PC-3 (cell line): ENCODE data around the gene OR6X1. TPM values are rescaled to one million over a fixed set of nuclear protein-coding genes. Genes with fewer than 3 reads are reported as not detected.

Experiments
- ATAC-seq: fragments of 200-7000 bp; cut with Tn5 transposase; 2 replicates; pipeline ENCODE4 v1.9.1; 2020; ENCODE audit warnings: mild to moderate bottlenecking, moderate library complexity
- BruUV-seq: library from RNA; stranded (reverse); fragments of 400-500 nt; replicated peaks from 2 replicates; lab custom pipeline; 2021; lab: Mats Ljungman, UMichigan
- CTCF ChIA-PET: fragments of 300-600 bp; sonication (Branson Sonifier 250); formaldehyde crosslinking; loops from one replicate; lab custom pipeline; 2022; ENCODE audit warnings: antibody characterized with exemption; lab: Charles Lee
- POLR2A ChIA-PET: fragments of 300-600 bp; sonication (Branson Sonifier 250); formaldehyde crosslinking; loops from one replicate; lab custom pipeline; 2022; ENCODE audit warnings: antibody characterized with exemption; ENCODE audit not compliant: unreplicated experiment; lab: Charles Lee
- DNase-seq: peaks from one replicate; pipeline ENCODE4 v3.0.0-alpha.2; 2015
- H2AFZ ChIP-seq: fragments of 300-600 bp; sonication (generic); 2 replicates; pipeline ENCODE4 v1.6.0; 2016; ENCODE audit warnings: antibody characterized with exemption, low read length
- H3F3A ChIP-seq: fragments of 300-600 bp; sonication (generic); one replicate; pipeline ENCODE4 v1.6.0; 2017; ENCODE audit warnings: antibody characterized with exemption, low read length, control low read depth, mild to moderate bottlenecking; ENCODE audit not compliant: unreplicated experiment
- H3K27ac ChIP-seq: fragments of 300-600 bp; sonication (generic); 2 replicates; pipeline ENCODE4 v1.5.1; 2016; ENCODE audit warnings: mild to moderate bottlenecking, low read length
- H3K27me3 ChIP-seq: fragments of 300-600 bp; sonication (generic); 2 replicates; pipeline ENCODE4 v1.6.1; 2016; ENCODE audit warnings: low read length, mixed read lengths
- H3K36me3 ChIP-seq: fragments of 300-600 bp; sonication (generic); 2 replicates; pipeline ENCODE4 v1.6.1; 2016; ENCODE audit warnings: low read depth, mixed run types, low read length, mixed read lengths
- H3K4me1 ChIP-seq: fragments of 300-600 bp; sonication (generic); 2 replicates; pipeline ENCODE4 v1.5.1; 2016; ENCODE audit warnings: low read length; ENCODE audit not compliant: insufficient read depth
- H3K4me2 ChIP-seq: fragments of 300-600 bp; sonication (generic); 2 replicates; pipeline ENCODE4 v1.6.0; 2016; ENCODE audit warnings: low read length
- H3K4me3 ChIP-seq: fragments of 300-600 bp; sonication (generic); 2 replicates; pipeline ENCODE4 v1.5.1; 2016; ENCODE audit warnings: mild to moderate bottlenecking, low read length, mixed read lengths
- H3K79me2 ChIP-seq: fragments of 300-600 bp; sonication (generic); 2 replicates; pipeline ENCODE4 v1.6.1; 2017; ENCODE audit warnings: low read length, mixed read lengths
- H3K9ac ChIP-seq: fragments of 300-600 bp; sonication (generic); 2 replicates; pipeline ENCODE4 v1.6.0; 2016; ENCODE audit warnings: mild to moderate bottlenecking, low read length
- H3K9me2 ChIP-seq: fragments of 300-600 bp; sonication (generic); replicated peaks from 2 replicates; pipeline ENCODE4 v1.6.1; 2016; ENCODE audit warnings: mixed run types, low read length, mixed read lengths
- H3K9me3 ChIP-seq: fragments of 300-600 bp; sonication (generic); 2 replicates; pipeline ENCODE4 v1.6.1; 2016; ENCODE audit warnings: low read length, mixed read lengths
- H4K20me1 ChIP-seq: fragments of 300-600 bp; sonication (generic); 2 replicates; pipeline ENCODE4 v1.6.1; 2016; ENCODE audit warnings: low read length, mixed read lengths
- EZH2 ChIP-seq: fragments of 300-600 bp; sonication (generic); IDR thresholded peaks from one replicate; pipeline ENCODE4 v1.6.1; 2017; ENCODE audit warnings: antibody characterized with exemption, mild to moderate bottlenecking, low read length; ENCODE audit not compliant: unreplicated experiment
- EZH2phosphoT487 ChIP-seq: fragments of 300-600 bp; sonication (generic); IDR thresholded peaks from 2 replicates; pipeline ENCODE4 v1.6.1; 2018; ENCODE audit warnings: mild to moderate bottlenecking, antibody characterized with exemption, low read length, borderline replicate concordance
- intact Hi-C: fragments of 100-400 bp; cut with micrococcal nuclease; formaldehyde crosslinking; loops from 2 replicates; pipeline ENCODE4 v1.9.0; 2023
- total RNA-seq: library from RNA; depleted of rRNA; stranded (reverse); fragments of >200 nt; gene quantifications from 2 replicates; pipeline ENCODE4 v1.2.3, GENCODE V29; 2014
- TF ChIP-seq, protein P1 (sequence below): fragments of 300-600 bp; sonication (generic); conservative IDR thresholded peaks from 2 replicates; pipeline ENCODE4 v1.5.1; 2017; ENCODE audit warnings: antibody characterized with exemption, low read depth, mild to moderate bottlenecking, low read length

OR6X1 gene
- total RNA-seq, 1 experiment from 2014 or later = not detected

DNA sequence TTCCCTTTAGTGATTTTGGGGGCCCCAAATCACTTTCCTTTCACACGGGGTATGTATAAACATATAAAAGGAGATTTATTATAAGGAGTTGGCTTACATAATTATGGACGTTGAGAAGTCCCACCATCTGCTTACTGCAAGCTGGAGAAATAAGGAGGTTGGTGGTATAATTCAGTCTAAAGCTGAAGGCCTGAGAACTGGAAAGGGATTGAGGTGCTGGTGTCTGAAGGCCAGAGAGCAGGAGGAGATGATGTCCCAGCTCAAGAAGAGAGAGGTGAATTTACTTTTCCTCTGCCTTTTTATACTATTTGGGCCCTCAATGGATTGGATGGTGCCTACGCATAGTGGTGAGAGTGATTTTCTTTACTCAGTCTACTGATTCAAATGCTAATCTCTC, 11.6 kb downstream of the OR6X1 start:
- POLR2A ChIA-PET = no interaction called here
- no TSS peak for BruUV-seq

DNA sequence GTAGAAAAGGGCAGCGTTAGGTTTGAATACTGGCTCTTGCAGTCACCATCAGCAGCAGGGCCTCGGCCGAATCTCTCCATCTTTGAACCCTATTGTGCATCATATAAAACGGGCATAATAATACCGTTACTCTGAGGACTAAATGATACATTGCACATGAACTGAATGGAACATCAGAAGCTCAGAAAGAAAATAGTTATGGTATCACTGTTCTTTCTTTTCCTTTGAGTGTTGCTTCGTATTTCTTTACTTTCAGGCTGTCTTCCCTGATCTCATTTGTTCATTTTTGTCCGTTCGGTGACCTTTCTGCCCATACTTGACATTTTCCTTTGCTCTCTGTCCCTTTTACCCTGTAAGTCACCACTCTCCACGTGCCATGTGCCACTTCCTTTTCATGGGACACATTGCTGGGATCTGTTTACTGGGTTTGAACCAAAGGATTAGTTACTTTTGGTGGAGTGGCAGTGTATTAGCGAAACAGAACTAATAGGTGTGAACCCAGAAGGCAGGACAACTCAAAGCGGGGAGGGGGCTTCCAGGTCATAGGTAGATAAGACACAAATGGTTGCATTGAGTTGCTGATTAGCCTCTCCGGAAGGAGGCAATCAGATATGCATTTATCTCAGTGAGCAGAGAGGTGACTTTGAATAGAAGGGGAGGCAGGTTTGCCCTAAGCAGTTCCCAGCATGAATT, 12.1 kb downstream of the OR6X1 start:
- no peak overlapping the region for H3K27ac ChIP-seq
- peak overlapping the region; percentile 94 for H2AFZ ChIP-seq
- TF ChIP-seq EZH2 (no peak), EZH2phosphoT487 (no peak)
- TF ChIP-seq, protein P1, sequence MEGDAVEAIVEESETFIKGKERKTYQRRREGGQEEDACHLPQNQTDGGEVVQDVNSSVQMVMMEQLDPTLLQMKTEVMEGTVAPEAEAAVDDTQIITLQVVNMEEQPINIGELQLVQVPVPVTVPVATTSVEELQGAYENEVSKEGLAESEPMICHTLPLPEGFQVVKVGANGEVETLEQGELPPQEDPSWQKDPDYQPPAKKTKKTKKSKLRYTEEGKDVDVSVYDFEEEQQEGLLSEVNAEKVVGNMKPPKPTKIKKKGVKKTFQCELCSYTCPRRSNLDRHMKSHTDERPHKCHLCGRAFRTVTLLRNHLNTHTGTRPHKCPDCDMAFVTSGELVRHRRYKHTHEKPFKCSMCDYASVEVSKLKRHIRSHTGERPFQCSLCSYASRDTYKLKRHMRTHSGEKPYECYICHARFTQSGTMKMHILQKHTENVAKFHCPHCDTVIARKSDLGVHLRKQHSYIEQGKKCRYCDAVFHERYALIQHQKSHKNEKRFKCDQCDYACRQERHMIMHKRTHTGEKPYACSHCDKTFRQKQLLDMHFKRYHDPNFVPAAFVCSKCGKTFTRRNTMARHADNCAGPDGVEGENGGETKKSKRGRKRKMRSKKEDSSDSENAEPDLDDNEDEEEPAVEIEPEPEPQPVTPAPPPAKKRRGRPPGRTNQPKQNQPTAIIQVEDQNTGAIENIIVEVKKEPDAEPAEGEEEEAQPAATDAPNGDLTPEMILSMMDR = no peak
- H4K20me1 ChIP-seq = no peaks in the 10 kb centered on the region; the same call in none of the 2 replicates
- peaks cover 18% of the 10 kb centered on the region for H3K4me1 ChIP-seq
- no peaks in the 10 kb centered on the region for H3K9me2 ChIP-seq
- H3K4me3 ChIP-seq = peak overlapping the region; percentile 94
- ChIA-PET POLR2A (no interaction called here), CTCF (no interaction called here)
- H3K9me3 ChIP-seq = no peaks in the 10 kb centered on the region
- DNase-seq (no peak), ATAC-seq (peak; percentile 6; the same call in 1 of the 2 replicates)
- H3K4me2 ChIP-seq = peak overlapping the region; percentile 86
- no peaks in the 10 kb centered on the region for H3F3A ChIP-seq
- peak overlapping the region; percentile 94 for H3K9ac ChIP-seq
- BruUV-seq = TSS peak; percentile 91
- intact Hi-C loops = no loop called here
- H3K36me3 ChIP-seq = peaks cover 29% of the 10 kb centered on the region
- H3K27me3 ChIP-seq = peaks cover 29% of the 10 kb centered on the region
- H3K79me2 ChIP-seq = peaks cover 41% of the 10 kb centered on the region

More for the DNA sequence above, 11.6 kb downstream of the OR6X1 start:
- CTCF ChIA-PET = no interaction called here
- Histone ChIP-seq H3K79me2 (peaks cover 37% of the 10 kb centered on the region), H3K4me3 (no peak overlapping the region), H4K20me1 (no peaks in the 10 kb centered on the region; the same call in none of the 2 replicates), H3K9me3 (no peaks in the 10 kb centered on the region), H3K4me2 (peak overlapping the region; percentile 86; the same call in 1 of the 2 replicates), H3K9me2 (no peaks in the 10 kb centered on the region), H3K27me3 (peaks cover 35% of the 10 kb centered on the region), H3F3A (no peaks in the 10 kb centered on the region), H2AFZ (no peak overlapping the region), H3K4me1 (peaks cover 18% of the 10 kb centered on the region), H3K27ac (no peak overlapping the region), H3K36me3 (peaks cover 23% of the 10 kb centered on the region), H3K9ac (no peak overlapping the region)
- TF ChIP-seq EZH2 = no peak
- TF ChIP-seq, protein P1 = no peak
- no peak for TF ChIP-seq EZH2phosphoT487
- intact Hi-C loops = no loop called here
- no peak for DNase-seq
- ATAC-seq = no peak
